Astrocyte of the cerebellum (primary cell): Measurements from ENCODE around the gene RPE.

Experiments
- DNase-seq: peaks from one replicate; pipeline ENCODE4 v3.0.0-alpha.2; 2011; ENCODE audit warnings: low read depth
- H3K4me3 ChIP-seq: 2 replicates; pipeline ENCODE4 v1.5.1; 2011; ENCODE audit warnings: mild to moderate bottlenecking, low read depth, low read length, moderate library complexity
- in situ Hi-C: cut with HindIII; loops from 2 replicates; pipeline ENCODE4 v1.10.0; 2017; ENCODE audit warnings: low sequenced_read_pairs
- TF ChIP-seq, protein P1 (sequence below): IDR thresholded peaks from 2 replicates; pipeline ENCODE4 v1.5.1; 2012; ENCODE audit warnings: low read length, low read depth, moderate library complexity, mild to moderate bottlenecking; ENCODE audit errors: missing control alignments

Gene RPE

DNA sequence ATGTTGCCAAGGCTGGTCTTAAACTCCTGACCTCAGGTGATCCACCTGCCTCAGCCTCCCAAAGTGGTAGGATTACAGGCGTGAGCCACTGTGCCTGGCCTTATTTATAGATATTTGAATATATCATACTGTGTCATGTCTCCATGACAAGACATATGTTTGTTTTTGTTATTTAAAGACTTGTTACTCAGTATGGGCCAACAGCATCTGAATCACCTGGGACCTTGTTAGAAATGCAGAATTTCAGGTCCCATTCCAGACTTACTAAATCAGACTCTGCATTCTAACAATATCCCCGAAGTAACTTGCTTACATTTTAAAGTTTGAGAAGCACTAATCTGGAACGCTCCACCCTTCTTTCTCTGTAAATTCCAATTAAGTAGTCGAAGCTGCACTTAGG lies 33.2 kb downstream of the RPE start:
- in situ Hi-C loops = no loop called here
- DNase-seq = no peak
- TF ChIP-seq, protein P1, sequence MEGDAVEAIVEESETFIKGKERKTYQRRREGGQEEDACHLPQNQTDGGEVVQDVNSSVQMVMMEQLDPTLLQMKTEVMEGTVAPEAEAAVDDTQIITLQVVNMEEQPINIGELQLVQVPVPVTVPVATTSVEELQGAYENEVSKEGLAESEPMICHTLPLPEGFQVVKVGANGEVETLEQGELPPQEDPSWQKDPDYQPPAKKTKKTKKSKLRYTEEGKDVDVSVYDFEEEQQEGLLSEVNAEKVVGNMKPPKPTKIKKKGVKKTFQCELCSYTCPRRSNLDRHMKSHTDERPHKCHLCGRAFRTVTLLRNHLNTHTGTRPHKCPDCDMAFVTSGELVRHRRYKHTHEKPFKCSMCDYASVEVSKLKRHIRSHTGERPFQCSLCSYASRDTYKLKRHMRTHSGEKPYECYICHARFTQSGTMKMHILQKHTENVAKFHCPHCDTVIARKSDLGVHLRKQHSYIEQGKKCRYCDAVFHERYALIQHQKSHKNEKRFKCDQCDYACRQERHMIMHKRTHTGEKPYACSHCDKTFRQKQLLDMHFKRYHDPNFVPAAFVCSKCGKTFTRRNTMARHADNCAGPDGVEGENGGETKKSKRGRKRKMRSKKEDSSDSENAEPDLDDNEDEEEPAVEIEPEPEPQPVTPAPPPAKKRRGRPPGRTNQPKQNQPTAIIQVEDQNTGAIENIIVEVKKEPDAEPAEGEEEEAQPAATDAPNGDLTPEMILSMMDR = no peak
- no peak overlapping the region for H3K4me3 ChIP-seq

DNA sequence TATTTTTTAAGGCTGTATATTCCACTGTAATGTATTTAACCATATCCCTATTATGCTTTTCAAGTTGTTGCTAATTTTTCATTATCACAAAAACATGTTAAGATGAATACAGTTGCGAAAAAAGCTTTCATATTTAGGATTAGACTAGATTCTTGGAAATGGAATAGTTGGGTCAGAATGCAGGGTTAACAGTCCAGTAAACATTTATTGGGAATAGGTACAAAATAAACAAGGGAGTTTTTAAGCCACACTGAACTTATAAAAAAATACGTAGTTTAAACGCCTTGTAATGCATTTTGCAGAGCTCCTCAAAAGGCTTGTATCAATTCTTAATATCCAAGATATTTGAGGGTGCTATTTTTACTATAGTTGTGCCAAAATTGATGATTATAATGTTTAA lies 35.6 kb downstream of the RPE start:
- in situ Hi-C loops = no loop called here
- TF ChIP-seq, protein P1 = no peak
- H3K4me3 ChIP-seq = no peak overlapping the region
- DNase-seq = no peak

DNA sequence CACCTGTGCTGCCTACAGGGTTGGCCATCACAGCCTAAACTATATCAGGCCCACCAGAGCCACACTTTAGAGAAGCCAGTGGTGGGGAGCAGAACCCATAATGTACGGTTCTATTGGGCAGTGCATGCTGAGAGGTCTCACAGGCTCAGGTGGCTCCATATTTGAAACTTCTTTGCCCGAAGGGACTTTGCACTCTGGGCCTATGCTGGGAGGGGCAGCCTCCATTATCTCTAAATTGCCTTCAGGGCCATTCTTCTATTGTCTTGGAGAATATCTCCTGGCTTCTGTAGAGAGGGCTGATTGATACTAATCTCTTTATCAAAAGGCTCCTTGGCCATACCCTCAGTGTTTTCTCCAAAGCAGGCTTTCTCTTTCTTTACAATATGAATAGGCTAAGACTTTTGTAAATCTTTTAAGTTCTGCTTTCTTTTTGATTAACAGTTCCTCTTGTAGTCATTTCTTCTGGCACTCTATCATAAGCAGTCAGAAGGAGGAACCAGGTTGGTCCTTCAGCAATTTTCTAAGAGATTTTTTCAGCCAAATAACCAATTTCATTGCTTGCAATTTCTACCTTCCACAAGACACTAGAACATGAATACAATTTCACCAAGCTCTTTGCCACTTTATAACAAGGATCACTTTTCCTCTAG lies 44.5 kb downstream of the RPE start:
- TF ChIP-seq, protein P1 = no peak
- in situ Hi-C loops = no loop called here
- H3K4me3 ChIP-seq = no peak overlapping the region
- no peak for DNase-seq

DNA sequence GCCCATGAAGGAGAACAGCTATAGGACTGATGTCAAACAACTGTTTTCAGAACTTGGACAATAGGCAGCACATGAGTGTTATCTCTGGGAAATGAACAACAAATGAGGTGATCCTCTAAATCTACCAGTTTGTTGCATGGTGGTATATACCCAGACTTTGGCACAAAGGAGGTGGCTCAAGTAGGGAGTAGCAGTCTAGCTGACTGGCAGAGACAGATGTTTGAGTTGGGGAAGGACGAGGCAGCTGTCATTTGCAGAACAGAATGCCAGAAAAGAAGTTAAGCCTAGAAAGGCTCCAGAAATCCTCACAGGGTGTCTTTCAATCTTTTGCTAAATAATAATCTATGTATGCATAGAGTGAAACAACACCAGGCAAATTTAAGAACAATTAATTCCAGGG lies 47.4 kb downstream of the RPE start:
- in situ Hi-C loops = no loop called here
- TF ChIP-seq, protein P1 = no peak
- DNase-seq = no peak
- no peak overlapping the region for H3K4me3 ChIP-seq

DNA sequence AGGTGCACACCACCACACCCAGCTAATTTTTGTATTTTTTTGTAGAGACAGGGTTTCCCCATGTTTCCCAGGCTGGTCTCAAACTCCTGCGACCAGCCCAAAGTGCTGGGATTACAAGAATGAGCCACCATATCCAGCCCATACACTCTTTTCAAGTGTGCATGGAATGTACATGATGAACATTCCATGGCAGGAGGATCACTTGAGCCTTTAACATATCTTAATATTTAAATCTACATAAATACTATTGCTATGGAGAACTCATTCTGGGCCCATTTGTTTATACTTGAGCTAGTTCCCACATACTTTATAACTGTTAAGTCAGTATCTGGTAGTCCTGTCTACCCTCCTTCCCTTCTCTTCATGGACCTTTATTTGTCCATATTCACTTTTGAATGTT lies 48.4 kb downstream of the RPE start:
- no peak for DNase-seq
- in situ Hi-C loops = no loop called here
- H3K4me3 ChIP-seq = no peak overlapping the region
- TF ChIP-seq, protein P1 = no peak

DNA sequence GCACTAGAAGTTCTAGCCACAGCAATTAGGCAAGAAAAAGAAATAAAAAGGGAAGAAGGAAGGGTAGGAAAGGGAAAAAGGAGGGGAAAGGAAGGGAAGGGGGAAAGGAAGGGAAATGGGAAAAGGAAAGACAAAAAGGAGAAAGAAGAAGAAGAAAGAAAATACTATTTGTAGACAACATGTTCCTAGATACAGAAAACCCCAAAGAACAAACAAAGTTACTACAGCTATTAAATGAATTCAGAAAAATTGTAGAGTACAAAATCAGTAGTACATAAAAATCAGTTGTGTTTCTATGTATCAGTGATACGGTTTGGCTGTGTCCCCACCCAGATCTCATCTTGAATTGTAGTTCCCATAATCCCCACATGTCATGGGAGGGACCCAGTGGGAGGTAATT lies 52.3 kb downstream of the RPE start:
- no peak overlapping the region for H3K4me3 ChIP-seq
- TF ChIP-seq, protein P1 = no peak
- in situ Hi-C loops = no loop called here
- DNase-seq = no peak
